Natural killer cell treated with Interleukin-12 subunit alpha and Interleukin-12 subunit beta and Interleukin-15 and Interleukin-18, amount 100 ng/mL, for 72 hours (primary cell): ENCODE measurements around the gene ASB13. TPM values are rescaled to one million over a fixed set of nuclear protein-coding genes. Genes with fewer than 3 reads are reported as not detected.

Experiments used
- ATAC-seq, 2 donors: fragments of 150-1000 bp; cut with Tn5 transposase in 1 of 2; sonication (Bioruptor Pico), chemical (Tn5 transposase) in 1 of 2; 2 replicates each; pipeline ENCODE4 v1.10.0; 2021
- DNase-seq: peaks from one replicate; pipeline ENCODE4 v3.0.0; 2022; ENCODE audit warnings: low spot score
- H3K27ac Mint-ChIP-seq, 2 donors: 1 replicate in 1 of 2; 2 replicates in 1 of 2; pipeline ENCODE4 v1.8.0; 2022; ENCODE audit warnings: mixed read lengths in 2 of 2, mild to moderate bottlenecking in 1 of 2, moderate library complexity in 1 of 2
- H3K27me3 Mint-ChIP-seq, 2 donors: 1 replicate in 1 of 2; 2 replicates in 1 of 2; pipeline ENCODE4 v1.8.0; 2022; ENCODE audit warnings: mixed read lengths in 2 of 2
- H3K36me3 Mint-ChIP-seq: one replicate; pipeline ENCODE4 v1.8.0; 2022; ENCODE audit warnings: mixed read lengths
- H3K4me1 Mint-ChIP-seq, 2 donors: 1 replicate in 1 of 2; 2 replicates in 1 of 2; pipeline ENCODE4 v1.8.0; 2022; ENCODE audit warnings: low read depth in 2 of 2, mixed read lengths in 2 of 2, mild to moderate bottlenecking in 1 of 2
- H3K4me3 Mint-ChIP-seq: one replicate; pipeline ENCODE4 v1.8.0; 2022; ENCODE audit warnings: mixed read lengths
- H3K9me3 Mint-ChIP-seq: 2 replicates; pipeline ENCODE4 v1.8.0; 2022; ENCODE audit warnings: mixed read lengths
- total RNA-seq, 2 donors: library from RNA; stranded (reverse); gene quantifications; one replicate each; pipeline ENCODE4 v1.2.3, GENCODE V29; 2022

ASB13 gene
- total RNA-seq, 2 donors from 2014 or later: 1.9 to 2.3 TPM

DNA sequence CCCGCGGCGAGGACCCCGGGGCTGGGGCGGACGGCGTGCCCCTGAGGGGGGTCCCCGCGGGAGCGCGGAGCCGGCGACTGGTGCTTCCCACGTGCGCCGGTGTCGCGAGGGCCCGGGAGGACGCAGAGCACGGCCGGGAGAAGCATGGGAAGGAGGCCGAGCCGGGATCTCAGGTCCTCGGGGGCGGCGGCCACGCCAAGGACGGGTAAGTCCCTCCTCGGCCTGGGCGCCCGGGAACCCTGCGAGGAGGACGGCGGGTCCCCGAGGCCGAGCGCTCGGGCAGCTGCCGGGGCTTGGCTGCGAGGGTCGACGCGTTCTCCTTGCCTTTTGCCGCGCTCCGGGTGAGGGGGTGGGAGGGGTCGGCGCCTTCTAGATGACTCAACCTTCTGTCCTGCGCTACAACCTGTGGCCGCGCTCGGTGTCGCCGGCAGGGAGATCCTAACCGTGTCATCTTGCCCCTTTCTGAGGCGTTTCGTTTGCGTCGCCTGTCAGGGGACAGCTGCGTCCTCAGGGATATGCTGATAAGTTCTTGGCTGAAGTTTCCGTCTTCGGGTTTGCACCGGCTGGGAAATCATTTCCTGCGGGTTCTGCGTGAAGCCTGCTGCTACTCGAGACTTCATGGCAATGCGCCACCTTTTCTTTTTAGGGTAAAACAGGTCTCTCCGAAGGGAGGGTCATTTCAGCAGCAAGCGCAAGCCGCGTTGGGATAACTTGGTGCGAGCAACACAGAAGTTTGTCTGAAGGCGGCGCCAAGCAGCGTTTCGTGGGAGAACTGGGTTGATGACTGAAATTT lies 18.8 kb upstream of the ASB13 start:
- Mint-ChIP-seq H3K4me1 (peaks cover 33 to 49% of the 10 kb centered on the region in 2 donors), H3K27ac (peak overlapping the region; percentile 90 to 98), H3K36me3 (peaks cover 7% of the 10 kb centered on the region), H3K27me3 (peaks cover under 1 to 6% of the 10 kb centered on the region in 2 donors), H3K9me3 (no peaks in the 10 kb centered on the region), H3K4me3 (peak overlapping the region; percentile 99)
- ATAC-seq (peak; percentile 77 to 80), DNase-seq (peak; percentile 84)

GRCh38 chr10:5684318-5684970 lies 18.0 kb upstream of the ASB13 start, which contains the start of gene TASOR2:
TASOR2 (plus strand) TSS chr10:5684838; CDS start chr10:5720643, 35,805 bp downstream.
- peak within 1 kb of the TSS; percentile 99 for H3K4me3 Mint-ChIP-seq
- DNase-seq (peak; percentile 98), ATAC-seq (peak; percentile 91 to 95)
- H3K27me3 Mint-ChIP-seq: peaks cover 6 to 7% of the 10 kb centered on the region in 2 donors
- H3K4me1 Mint-ChIP-seq: peaks cover 33 to 49% of the 10 kb centered on the region in 2 donors
- peak within 1 kb of the TSS; percentile 90 to 98 for H3K27ac Mint-ChIP-seq
- H3K36me3 Mint-ChIP-seq: peaks cover 7% of the 10 kb centered on the region
- no peaks in the 10 kb centered on the region for H3K9me3 Mint-ChIP-seq

DNA sequence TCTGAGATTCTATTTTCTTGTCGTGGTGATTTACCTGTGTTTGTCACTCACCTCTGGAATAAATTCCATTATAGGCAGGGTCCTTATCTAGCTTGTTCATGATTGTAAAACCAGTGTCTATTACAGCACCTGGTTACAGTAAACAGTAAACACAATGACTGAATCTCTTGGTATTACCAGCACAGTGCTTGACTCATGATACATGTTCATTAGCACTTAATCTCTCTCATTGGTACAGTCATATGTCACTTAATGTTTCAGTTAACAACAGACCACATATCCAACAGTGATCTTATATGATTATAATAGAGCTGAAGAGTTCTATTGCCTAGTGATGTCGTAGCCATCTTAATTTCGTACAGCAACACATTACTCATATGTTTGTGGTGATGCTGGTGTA lies 16.7 kb upstream of the ASB13 start:
- no peak for ATAC-seq
- Mint-ChIP-seq H3K27me3 (peaks cover 12 to 19% of the 10 kb centered on the region in 2 donors), H3K9me3 (no peaks in the 10 kb centered on the region), H3K4me3 (peak overlapping the region; percentile 9), H3K27ac (no peak overlapping the region), H3K36me3 (peaks cover 7% of the 10 kb centered on the region), H3K4me1 (peaks cover 29 to 43% of the 10 kb centered on the region in 2 donors)
- DNase-seq: no peak

- ATAC-seq (no peak), DNase-seq (no peak)
- Mint-ChIP-seq H3K27ac (no peak overlapping the region), H3K4me3 (no peak overlapping the region), H3K36me3 (peaks cover 7% of the 10 kb centered on the region), H3K4me1 (peaks cover 25 to 40% of the 10 kb centered on the region in 2 donors), H3K9me3 (no peaks in the 10 kb centered on the region), H3K27me3 (peaks cover 18 to 30% of the 10 kb centered on the region in 2 donors)
Measured at GRCh38 chr10:5681930-5682329, 15.5 kb upstream of the ASB13 start.

- H3K27me3 Mint-ChIP-seq: peaks cover 24 to 36% of the 10 kb centered on the region in 2 donors
- peaks cover 12 to 22% of the 10 kb centered on the region in 2 donors for H3K4me1 Mint-ChIP-seq
- no peak overlapping the region for H3K4me3 Mint-ChIP-seq
- DNase-seq (no peak), ATAC-seq (no peak)
- H3K9me3 Mint-ChIP-seq: peaks cover under 1% of the 10 kb centered on the region
- no peaks in the 10 kb centered on the region for H3K36me3 Mint-ChIP-seq
- no peak overlapping the region for H3K27ac Mint-ChIP-seq
Measured at GRCh38 chr10:5679606-5680005, 13.2 kb upstream of the ASB13 start.

GRCh38 chr10:5679037-5679435 lies 12.6 kb upstream of the ASB13 start:
- Mint-ChIP-seq H3K4me1 (peaks cover 7 to 16% of the 10 kb centered on the region in 2 donors), H3K9me3 (peaks cover 4% of the 10 kb centered on the region), H3K27ac (no peak overlapping the region), H3K4me3 (no peak overlapping the region), H3K36me3 (no peaks in the 10 kb centered on the region), H3K27me3 (peaks cover 27 to 36% of the 10 kb centered on the region in 2 donors)
- DNase-seq (no peak), ATAC-seq (no peak)

DNA sequence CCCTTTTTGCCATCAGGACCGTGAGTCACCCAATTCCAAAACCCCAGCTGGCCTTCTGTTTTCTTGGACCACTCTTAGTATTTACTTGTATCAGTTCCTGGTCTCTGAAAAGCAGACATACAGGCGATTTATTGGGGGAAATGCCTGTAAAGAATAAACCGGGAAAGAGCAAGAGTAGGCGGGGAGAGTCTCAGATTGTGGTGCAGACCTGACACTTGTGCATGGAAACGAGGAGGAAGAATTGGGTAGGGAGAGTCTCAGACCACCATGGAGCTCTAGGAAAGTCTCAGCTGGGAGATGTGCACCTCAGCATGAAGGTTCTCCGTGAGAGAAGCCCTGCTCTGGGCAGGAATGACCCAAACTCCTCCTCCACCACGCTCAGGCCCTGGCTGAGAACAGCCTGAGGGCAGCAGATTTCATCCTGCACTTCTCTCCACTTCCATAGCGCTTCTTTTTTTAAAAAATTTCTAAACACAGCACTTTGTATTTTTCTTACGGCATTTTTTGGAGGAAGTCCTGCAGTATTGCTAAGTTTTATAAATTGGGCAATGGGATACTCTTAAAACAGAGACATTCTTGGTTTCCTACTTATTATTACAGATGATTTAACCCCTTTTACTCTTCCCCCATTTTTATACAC lies 12.1 kb upstream of the ASB13 start:
- Mint-ChIP-seq H3K9me3 (peaks cover 4% of the 10 kb centered on the region), H3K27me3 (peaks cover 27 to 38% of the 10 kb centered on the region in 2 donors), H3K27ac (no peak overlapping the region), H3K36me3 (peaks cover 2% of the 10 kb centered on the region), H3K4me3 (no peak overlapping the region), H3K4me1 (peaks cover 6 to 15% of the 10 kb centered on the region in 2 donors)
- DNase-seq (no peak), ATAC-seq (no peak)

DNA sequence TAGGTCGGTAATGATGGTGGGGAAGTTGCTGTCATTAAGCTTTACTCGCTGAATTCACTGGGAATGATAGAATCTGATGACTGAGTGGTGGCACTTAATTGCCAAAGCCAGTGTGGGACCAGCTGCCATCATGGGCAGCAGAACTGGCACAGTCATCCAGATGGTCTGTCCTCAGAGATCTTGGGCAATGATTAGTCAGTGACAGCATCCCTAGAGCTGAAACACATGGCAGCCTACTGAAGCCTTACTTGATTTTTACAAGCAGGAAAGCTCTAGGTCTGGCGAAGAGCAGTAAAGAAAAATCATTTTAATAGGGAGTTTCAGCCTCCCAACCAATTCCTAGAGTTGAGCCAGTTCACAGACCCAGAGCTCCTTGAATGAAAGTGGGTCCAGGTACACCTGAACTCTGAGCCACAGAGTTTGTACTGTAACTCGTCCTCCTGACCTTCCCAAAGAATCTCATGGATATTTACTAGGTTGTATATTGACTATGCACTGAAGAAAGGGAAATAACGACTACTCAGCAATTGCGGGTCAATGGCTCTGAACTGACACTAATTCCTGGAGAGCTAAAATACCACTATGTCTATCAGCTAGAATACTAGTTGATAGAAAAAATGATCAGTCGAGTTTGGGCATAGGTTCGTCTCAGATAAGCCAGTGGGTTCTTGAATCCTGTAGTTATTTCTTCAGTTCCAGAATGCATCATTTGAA lies 4.4 kb upstream of the ASB13 start:
- Mint-ChIP-seq H3K27ac (no peak overlapping the region), H3K4me1 (peaks cover 6 to 7% of the 10 kb centered on the region in 2 donors), H3K9me3 (peaks cover 10% of the 10 kb centered on the region), H3K27me3 (peaks cover 15 to 23% of the 10 kb centered on the region in 2 donors), H3K4me3 (no peak overlapping the region), H3K36me3 (peaks cover 5% of the 10 kb centered on the region)
- DNase-seq (no peak), ATAC-seq (no peak)

DNA sequence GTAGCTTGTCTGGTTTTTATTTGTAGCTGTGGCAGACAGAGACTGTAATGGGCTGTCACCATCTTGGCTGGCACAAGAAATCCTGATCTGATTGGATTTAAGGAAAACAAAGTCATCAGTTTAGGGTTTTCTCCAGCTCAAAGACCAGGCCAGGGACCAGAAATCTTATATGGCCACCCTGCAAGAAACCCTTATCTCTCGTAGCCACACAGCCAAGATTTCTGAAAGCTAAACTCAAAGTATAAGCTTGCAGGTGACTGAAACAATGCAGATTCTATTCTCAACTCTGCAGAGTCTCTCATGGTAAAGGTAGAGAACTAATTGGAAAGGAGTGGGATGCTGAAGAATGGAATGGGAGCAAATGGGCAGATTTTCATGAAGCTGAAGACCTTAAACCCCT lies 3.2 kb upstream of the ASB13 start:
- H3K4me3 Mint-ChIP-seq: no peak overlapping the region

DNA sequence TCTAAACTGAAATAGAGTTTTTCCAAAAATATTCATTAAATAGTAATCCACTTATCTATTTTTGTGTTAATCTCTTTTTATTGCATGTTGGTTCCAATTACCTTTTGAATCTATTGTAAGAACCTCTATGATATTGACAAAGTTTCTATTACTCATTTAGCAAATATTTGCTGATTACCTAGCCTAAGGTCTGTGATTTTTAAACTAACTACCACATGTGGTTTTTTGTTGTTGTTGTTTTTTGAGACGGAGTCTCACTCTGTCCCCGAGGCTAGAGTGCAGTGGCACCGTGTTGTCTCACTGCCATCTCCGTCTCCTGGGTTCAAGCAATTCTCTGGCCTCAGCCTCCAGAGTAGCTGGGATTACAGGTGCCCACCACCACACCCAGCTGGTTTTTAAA lies 2.0 kb upstream of the ASB13 start:
- no peak overlapping the region for H3K4me3 Mint-ChIP-seq

More for the DNA sequence above, 3.2 kb upstream of the ASB13 start:
- peaks cover 5% of the 10 kb centered on the region for H3K36me3 Mint-ChIP-seq
- H3K9me3 Mint-ChIP-seq: peaks cover 9% of the 10 kb centered on the region
- no peak overlapping the region for H3K27ac Mint-ChIP-seq
- peaks cover 7 to 9% of the 10 kb centered on the region in 2 donors for H3K4me1 Mint-ChIP-seq
- H3K27me3 Mint-ChIP-seq: peaks cover 15 to 21% of the 10 kb centered on the region in 2 donors
- no peak for DNase-seq
- no peak for ATAC-seq

GRCh38 chr10:5666841-5667630 lies 641 bp upstream of the ASB13 start:
- Mint-ChIP-seq H3K4me3 (peak overlapping the region; percentile 90), H3K4me1 (peaks cover 7 to 9% of the 10 kb centered on the region in 2 donors), H3K36me3 (no peaks in the 10 kb centered on the region), H3K9me3 (no peaks in the 10 kb centered on the region), H3K27me3 (peaks cover 8 to 20% of the 10 kb centered on the region in 2 donors), H3K27ac (peak overlapping the region in 1 of 2 donors; percentile 69)
- no peak for DNase-seq
- no peak for ATAC-seq

More for the DNA sequence above, 2.0 kb upstream of the ASB13 start:
- Mint-ChIP-seq H3K36me3 (peaks cover 3% of the 10 kb centered on the region), H3K9me3 (peaks cover 6% of the 10 kb centered on the region), H3K27ac (no peak overlapping the region), H3K27me3 (peaks cover 12 to 23% of the 10 kb centered on the region in 2 donors), H3K4me1 (peaks cover 7 to 9% of the 10 kb centered on the region in 2 donors)
- DNase-seq (no peak), ATAC-seq (no peak)

- Mint-ChIP-seq H3K27ac (no peak overlapping the region), H3K27me3 (peaks cover 8 to 14% of the 10 kb centered on the region in 2 donors), H3K4me3 (peak overlapping the region; percentile 61), H3K4me1 (peaks cover 7 to 9% of the 10 kb centered on the region in 2 donors), H3K36me3 (no peaks in the 10 kb centered on the region), H3K9me3 (no peaks in the 10 kb centered on the region)
- DNase-seq (no peak), ATAC-seq (no peak)
Measured at GRCh38 chr10:5665373-5666007, 905 bp downstream of the ASB13 start.
